H9 (cell line): ENCODE results near the gene NBEA. TPM values are rescaled to one million over a fixed set of nuclear protein-coding genes. Genes with fewer than 3 reads are reported as not detected.

Experiments used
- DNase-seq: peaks from one replicate; pipeline ENCODE4 v3.0.0-alpha.2; 2017
- H2AFZ ChIP-seq: one replicate; pipeline ENCODE4 v1.6.1; 2013; ENCODE audit warnings: mild to moderate bottlenecking, low read length, control low read depth, moderate library complexity
- H2AK5ac ChIP-seq: 2 replicates; pipeline ENCODE4 v1.6.1; 2013; ENCODE audit warnings: low read length, control low read depth, mixed read lengths; ENCODE audit not compliant: insufficient read length
- H2BK120ac ChIP-seq: one replicate; pipeline ENCODE4 v1.6.1; 2013; ENCODE audit warnings: low read depth, mild to moderate bottlenecking, low read length, control low read depth, inconsistent platforms; ENCODE audit not compliant: poor library complexity, severe bottlenecking
- H2BK12ac ChIP-seq: 2 replicates; pipeline ENCODE4 v1.6.1; 2013; ENCODE audit warnings: low read length, control low read depth, mixed read lengths, low read depth; ENCODE audit not compliant: insufficient read length
- H2BK15ac ChIP-seq: 2 replicates; pipeline ENCODE4 v1.6.1; 2013; ENCODE audit warnings: low read depth, low read length, control low read depth
- H2BK20ac ChIP-seq: one replicate; pipeline ENCODE4 v1.6.1; 2013; ENCODE audit warnings: low read depth, mild to moderate bottlenecking, low read length, control low read depth, inconsistent platforms; ENCODE audit not compliant: poor library complexity, severe bottlenecking
- H2BK5ac ChIP-seq: 2 replicates; pipeline ENCODE4 v1.6.1; 2013; ENCODE audit warnings: low read length, control low read depth, mixed read lengths; ENCODE audit not compliant: insufficient read length
- H3K14ac ChIP-seq: 2 replicates; pipeline ENCODE4 v1.6.1; 2013; ENCODE audit warnings: low read length, control low read depth; ENCODE audit not compliant: insufficient read depth
- H3K18ac ChIP-seq: 2 replicates; pipeline ENCODE4 v1.6.1; 2013; ENCODE audit warnings: low read depth, mild to moderate bottlenecking, mixed read lengths, low read length, control low read depth; ENCODE audit not compliant: insufficient read length
- H3K23ac ChIP-seq: 2 replicates; pipeline ENCODE4 v1.6.1; 2013; ENCODE audit warnings: low read length, control low read depth, mixed read lengths, low read depth; ENCODE audit not compliant: insufficient read length
- H3K23me2 ChIP-seq: 2 replicates; pipeline ENCODE4 v1.6.1; 2013; ENCODE audit warnings: low read depth, mild to moderate bottlenecking, mixed read lengths, low read length, control low read depth; ENCODE audit not compliant: insufficient read length, poor library complexity, severe bottlenecking
- H3K27ac ChIP-seq: 2 replicates; pipeline ENCODE4 v1.5.1; 2013; ENCODE audit warnings: low read length, control low read depth, mixed read lengths, low read depth; ENCODE audit not compliant: insufficient read length
- H3K27me3 ChIP-seq: 2 replicates; pipeline ENCODE4 v1.6.1; 2013; ENCODE audit warnings: low read length, control low read depth, inconsistent platforms; ENCODE audit not compliant: insufficient read depth
- H3K4ac ChIP-seq: 2 replicates; pipeline ENCODE4 v1.6.1; 2013; ENCODE audit warnings: low read depth, mild to moderate bottlenecking, control low read depth, inconsistent platforms, low read length, moderate library complexity
- H3K4me1 ChIP-seq: 2 replicates; pipeline ENCODE4 v1.6.1; 2013; ENCODE audit warnings: low read length, control low read depth, inconsistent platforms; ENCODE audit not compliant: insufficient read depth
- H3K4me2 ChIP-seq: 2 replicates; pipeline ENCODE4 v1.6.1; 2013; ENCODE audit warnings: low read length, control low read depth, mixed read lengths; ENCODE audit not compliant: insufficient read length, insufficient read depth
- H3K56ac ChIP-seq: 2 replicates; pipeline ENCODE4 v1.6.1; 2013; ENCODE audit warnings: low read depth, mild to moderate bottlenecking, mixed read lengths, low read length, control low read depth; ENCODE audit not compliant: insufficient read length
- H3K79me1 ChIP-seq: 2 replicates; pipeline ENCODE4 v1.6.1; 2013; ENCODE audit warnings: low read depth, mild to moderate bottlenecking, moderate library complexity, low read length, control low read depth, inconsistent platforms; ENCODE audit not compliant: insufficient read depth, poor library complexity, severe bottlenecking
- H3K79me2 ChIP-seq: 2 replicates; pipeline ENCODE4 v1.6.1; 2013; ENCODE audit warnings: low read length, control low read depth, inconsistent platforms; ENCODE audit not compliant: insufficient read depth
- H3K9ac ChIP-seq: 2 replicates; pipeline ENCODE4 v1.6.1; 2013; ENCODE audit warnings: low read length, control low read depth, mixed read lengths; ENCODE audit not compliant: insufficient read length; ENCODE audit errors: extremely low read depth
- H3K9me3 ChIP-seq: one replicate; pipeline ENCODE4 v1.6.1; 2013; ENCODE audit warnings: low read depth, low read length, inconsistent platforms; ENCODE audit not compliant: control insufficient read depth
- H3T11ph ChIP-seq: one replicate; pipeline ENCODE4 v1.6.1; 2013; ENCODE audit warnings: mild to moderate bottlenecking, low read length, control low read depth, inconsistent platforms
- H4K20me1 ChIP-seq: one replicate; pipeline ENCODE4 v1.6.1; 2013; ENCODE audit not compliant: control insufficient read depth, insufficient read length, insufficient read depth
- H4K5ac ChIP-seq: 2 replicates; pipeline ENCODE4 v1.6.1; 2013; ENCODE audit warnings: low read depth, mild to moderate bottlenecking, mixed read lengths, low read length, control low read depth; ENCODE audit not compliant: insufficient read length
- H4K8ac ChIP-seq: replicated peaks from 2 replicates; pipeline ENCODE4 v1.6.1; 2013; ENCODE audit warnings: low read length, control low read depth, mixed read lengths, low read depth; ENCODE audit not compliant: insufficient read length
- H4K91ac ChIP-seq: 2 replicates; pipeline ENCODE4 v1.6.1; 2013; ENCODE audit warnings: low read depth, mild to moderate bottlenecking, moderate library complexity, mixed read lengths, low read length, control low read depth; ENCODE audit not compliant: insufficient read length
- H3K27ac Mint-ChIP-seq, 3 experiments: 2 replicates in 2 of 3; 3 replicates in 1 of 3; pipeline ENCODE4 v1.8.0; 2020 to 2021; ENCODE audit warnings: mixed read lengths in 3 of 3, mild to moderate bottlenecking in 1 of 3, moderate library complexity in 1 of 3
- H3K27me3 Mint-ChIP-seq: 2 replicates; pipeline ENCODE4 v1.8.0; 2021; ENCODE audit warnings: low read depth, mild to moderate bottlenecking, moderate library complexity, mixed read lengths
- H3K36me3 Mint-ChIP-seq, 3 experiments: 2 replicates in 2 of 3; 3 replicates in 1 of 3; pipeline ENCODE4 v1.8.0; 2020 to 2021; ENCODE audit warnings: low read depth in 3 of 3, mixed read lengths in 3 of 3; ENCODE audit not compliant: insufficient read depth in 1 of 3
- H3K4me1 Mint-ChIP-seq, 2 experiments: 2 replicates each; pipeline ENCODE4 v1.8.0; 2020; ENCODE audit warnings: mixed read lengths in 2 of 2
- H3K4me3 Mint-ChIP-seq, 2 experiments: 2 replicates in 1 of 2; 3 replicates in 1 of 2; pipeline ENCODE4 v1.8.0; 2020 to 2021; ENCODE audit warnings: mild to moderate bottlenecking in 2 of 2, mixed read lengths in 2 of 2, moderate library complexity in 1 of 2
- H3K9me3 Mint-ChIP-seq, 2 experiments: 2 replicates in 1 of 2; 3 replicates in 1 of 2; pipeline ENCODE4 v1.8.0; 2020; ENCODE audit warnings: mild to moderate bottlenecking in 2 of 2, mixed read lengths in 2 of 2, moderate library complexity in 1 of 2
- total RNA-seq: library from RNA; stranded (reverse); gene quantifications from 2 replicates; pipeline ENCODE4 v1.2.1, GENCODE V29; 2021
- TF ChIP-seq, protein P1 (sequence below): fragments of 200-600 bp; sonication (generic); conservative IDR thresholded peaks from 3 replicates; pipeline ENCODE4 v1.8.0; 2021; ENCODE audit warnings: antibody characterized with exemption, mild to moderate bottlenecking

The NBEA gene
- total RNA-seq, 1 experiment from 2014 or later, result 17.3 TPM

DNA sequence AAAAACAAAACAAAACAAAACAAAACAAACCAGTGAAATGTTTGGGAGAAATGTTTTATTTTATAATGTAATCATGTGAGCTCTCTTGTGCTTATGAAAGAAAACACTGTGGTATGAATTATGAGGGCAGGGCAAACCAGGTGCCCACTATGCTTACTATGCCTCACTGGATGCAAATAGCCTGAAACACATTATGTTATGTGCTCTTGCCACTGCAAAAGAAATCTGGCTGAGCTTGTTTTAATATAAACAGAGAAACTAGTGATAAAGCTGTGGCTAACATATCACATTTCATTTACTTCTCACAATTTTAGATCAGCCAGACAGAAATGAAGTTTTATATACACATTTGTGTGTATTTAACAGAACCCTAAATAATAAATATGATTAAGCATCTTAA lies 8.7 kb upstream of the NBEA start:
- Histone ChIP-seq H3K4me2 (no peak overlapping the region), H3K9me3 (no peaks in the 10 kb centered on the region), H2BK5ac (no peak overlapping the region), H2AK5ac (no peak overlapping the region), H3K18ac (no peak overlapping the region), H3K27me3 (no peaks in the 10 kb centered on the region), H3T11ph (no peak overlapping the region), H3K79me2 (no peaks in the 10 kb centered on the region), H3K79me1 (no peaks in the 10 kb centered on the region), H3K56ac (no peak overlapping the region), H3K14ac (no peak overlapping the region), H2BK20ac (no peak overlapping the region), H4K91ac (no peak overlapping the region), H3K4ac (no peak overlapping the region), H3K23me2 (no peaks in the 10 kb centered on the region), H2BK120ac (no peak overlapping the region), H2BK12ac (no peak overlapping the region), H4K8ac (no peak overlapping the region), H4K20me1 (no peaks in the 10 kb centered on the region), H3K27ac (no peak overlapping the region), H2AFZ (no peak overlapping the region), H4K5ac (no peak overlapping the region), H3K23ac (no peak overlapping the region), H2BK15ac (no peak overlapping the region), H3K9ac (no peak overlapping the region), H3K4me1 (no peaks in the 10 kb centered on the region)
- TF ChIP-seq, protein P1, sequence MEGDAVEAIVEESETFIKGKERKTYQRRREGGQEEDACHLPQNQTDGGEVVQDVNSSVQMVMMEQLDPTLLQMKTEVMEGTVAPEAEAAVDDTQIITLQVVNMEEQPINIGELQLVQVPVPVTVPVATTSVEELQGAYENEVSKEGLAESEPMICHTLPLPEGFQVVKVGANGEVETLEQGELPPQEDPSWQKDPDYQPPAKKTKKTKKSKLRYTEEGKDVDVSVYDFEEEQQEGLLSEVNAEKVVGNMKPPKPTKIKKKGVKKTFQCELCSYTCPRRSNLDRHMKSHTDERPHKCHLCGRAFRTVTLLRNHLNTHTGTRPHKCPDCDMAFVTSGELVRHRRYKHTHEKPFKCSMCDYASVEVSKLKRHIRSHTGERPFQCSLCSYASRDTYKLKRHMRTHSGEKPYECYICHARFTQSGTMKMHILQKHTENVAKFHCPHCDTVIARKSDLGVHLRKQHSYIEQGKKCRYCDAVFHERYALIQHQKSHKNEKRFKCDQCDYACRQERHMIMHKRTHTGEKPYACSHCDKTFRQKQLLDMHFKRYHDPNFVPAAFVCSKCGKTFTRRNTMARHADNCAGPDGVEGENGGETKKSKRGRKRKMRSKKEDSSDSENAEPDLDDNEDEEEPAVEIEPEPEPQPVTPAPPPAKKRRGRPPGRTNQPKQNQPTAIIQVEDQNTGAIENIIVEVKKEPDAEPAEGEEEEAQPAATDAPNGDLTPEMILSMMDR, result no peak
- no peak for DNase-seq
- H3K4me1 Mint-ChIP-seq, result peaks cover 26 to 36% of the 10 kb centered on the region in 2 experiments
- H3K4me3 Mint-ChIP-seq, result no peak overlapping the region
- H3K27ac Mint-ChIP-seq, result no peak overlapping the region
- no peaks in the 10 kb centered on the region for H3K36me3 Mint-ChIP-seq
- no peaks in the 10 kb centered on the region for H3K27me3 Mint-ChIP-seq
- H3K9me3 Mint-ChIP-seq, result no peaks in the 10 kb centered on the region
